Panc1 (cell line): ENCODE measurements around the gene SEMA7A.

Experiments used
- CTCF ChIP-seq: fragments of 450-650 bp; IDR thresholded peaks from 2 replicates; pipeline ENCODE4 v1.5.1; 2017; ENCODE audit warnings: mild to moderate bottlenecking
- POLR2AphosphoS5 ChIP-seq: IDR thresholded peaks from 2 replicates; pipeline ENCODE4 v1.6.1; 2012; ENCODE audit warnings: mild to moderate bottlenecking, low read depth, low read length, moderate library complexity
- REST ChIP-seq, 2 experiments: IDR thresholded peaks; 2 replicates each; pipeline ENCODE4 v1.6.1; 2011 to 2012; ENCODE audit warnings: low read depth in 2 of 2, control low read depth in 1 of 2, low read length in 1 of 2, mild to moderate bottlenecking in 1 of 2, moderate library complexity in 1 of 2; ENCODE audit not compliant: insufficient read depth in 1 of 2

- TF ChIP-seq REST (IDR thresholded peaks at IDR 0.05; ENCODE audit: insufficient read depth in 1 of 2, low read depth in 2 of 2, low read length in 1 of 2): no peak
- no peak for TF ChIP-seq CTCF
- no peak for TF ChIP-seq POLR2AphosphoS5
These were observed 17.6 kb upstream of the SEMA7A start for GRCh38 chr15:74451322-74451721.
